GM18517 (cell line): ENCODE measurements around the gene IL17D.
"Not testable (repeated sequence)": the region's sequence is repeated elsewhere in the genome, so short reads cannot be mapped to it uniquely, and the experiment has no call there.

Experiments
- ATAC-seq: cut with Tn5 transposase; IDR thresholded peaks from one replicate; pipeline ENCODE4 v1.9.1; 2021; ENCODE audit warnings: mild to moderate bottlenecking, moderate library complexity; ENCODE audit not compliant: unreplicated experiment

Gene IL17D

GRCh38 chr13:20702915-20703779 lies at the start of gene IL17D:
Gene IL17D, plus strand, starts transcription at chr13:20703699. Its CDS starts 303 bp downstream, at chr13:20704002.
- peak; percentile 23 for ATAC-seq

- no peak for ATAC-seq
Observed at GRCh38 chr13:20654156-20654555, 49.3 kb upstream of the IL17D start.

GRCh38 chr13:20658451-20659040 lies 45.0 kb upstream of the IL17D start:
- ATAC-seq = no peak

- ATAC-seq = no peak
Observed at GRCh38 chr13:20664351-20664750, 39.1 kb upstream of the IL17D start.

GRCh38 chr13:20666948-20667347 lies 36.6 kb upstream of the IL17D start:
- no peak for ATAC-seq

- ATAC-seq = no peak
Observed at GRCh38 chr13:20667857-20668437, 35.6 kb upstream of the IL17D start.

- no peak for ATAC-seq
Observed at GRCh38 chr13:20669162-20669561, 34.3 kb upstream of the IL17D start.

GRCh38 chr13:20671789-20672188 lies 31.7 kb upstream of the IL17D start:
- ATAC-seq = no peak

GRCh38 chr13:20672772-20673171 lies 30.7 kb upstream of the IL17D start:
- ATAC-seq = no peak

- ATAC-seq = no peak
Observed at GRCh38 chr13:20673715-20674114, 29.8 kb upstream of the IL17D start.

GRCh38 chr13:20676213-20676612 lies 27.3 kb upstream of the IL17D start:
- ATAC-seq = no peak

GRCh38 chr13:20678606-20679005 lies 24.9 kb upstream of the IL17D start:
- not testable (repeated sequence) for ATAC-seq

GRCh38 chr13:20679879-20680278 lies 23.6 kb upstream of the IL17D start:
- ATAC-seq = no peak

GRCh38 chr13:20680416-20681080 lies 23.0 kb upstream of the IL17D start:
- no peak for ATAC-seq

GRCh38 chr13:20681481-20681880 lies 22.0 kb upstream of the IL17D start:
- not testable (repeated sequence) for ATAC-seq

GRCh38 chr13:20682061-20682460 lies 21.4 kb upstream of the IL17D start:
- no peak for ATAC-seq

- ATAC-seq = no peak
Observed at GRCh38 chr13:20684041-20684440, 19.5 kb upstream of the IL17D start.

- no peak for ATAC-seq
Observed at GRCh38 chr13:20684546-20684945, 19.0 kb upstream of the IL17D start.

GRCh38 chr13:20685092-20685491 lies 18.4 kb upstream of the IL17D start:
- ATAC-seq = no peak

- ATAC-seq = no peak
Observed at GRCh38 chr13:20686167-20686566, 17.3 kb upstream of the IL17D start.

GRCh38 chr13:20686863-20687579 lies 16.5 kb upstream of the IL17D start:
- no peak for ATAC-seq
